Mesenchymal stem cell (in vitro differentiated cells and primary cell): ENCODE results near the gene CEPT1.
A peak's percentile ranks its signal among the peaks of the same experiment; 100 is the strongest.

Experiments
- DNase-seq: peaks from one replicate; pipeline ENCODE4 v3.0.0-alpha.2; 2013
- H2AFZ ChIP-seq: one replicate; pipeline ENCODE4 v1.6.1; 2013; ENCODE audit warnings: low read depth, mild to moderate bottlenecking, control low read depth, inconsistent platforms, low read length, moderate library complexity
- H2AK5ac ChIP-seq: 2 replicates; pipeline ENCODE4 v1.6.1; 2013; ENCODE audit warnings: low read length, moderate library complexity, mild to moderate bottlenecking, inconsistent platforms; ENCODE audit not compliant: severe bottlenecking
- H2BK120ac ChIP-seq: one replicate; pipeline ENCODE4 v1.6.1; 2013; ENCODE audit warnings: low read depth, mild to moderate bottlenecking, inconsistent platforms, low read length, moderate library complexity
- H2BK12ac ChIP-seq, 2 experiments: one replicate each; pipeline ENCODE4 v1.6.1; 2013; ENCODE audit warnings: inconsistent platforms in 2 of 2, low read length in 2 of 2, mild to moderate bottlenecking in 2 of 2, moderate library complexity in 2 of 2, control low read depth in 1 of 2
- H2BK15ac ChIP-seq: one replicate; pipeline ENCODE4 v1.6.1; 2013; ENCODE audit warnings: mild to moderate bottlenecking, low read depth, inconsistent platforms; ENCODE audit not compliant: poor library complexity, severe bottlenecking
- H2BK5ac ChIP-seq: 2 replicates; pipeline ENCODE4 v1.6.1; 2013; ENCODE audit warnings: low read depth, mild to moderate bottlenecking, low read length, control low read depth, inconsistent platforms; ENCODE audit not compliant: poor library complexity, severe bottlenecking
- H3K14ac ChIP-seq, 2 experiments: one replicate each; pipeline ENCODE4 v1.6.1; 2013; ENCODE audit warnings: inconsistent platforms in 2 of 2, low read length in 2 of 2, control low read depth in 1 of 2, mild to moderate bottlenecking in 1 of 2, moderate library complexity in 1 of 2
- H3K18ac ChIP-seq, 2 experiments: one replicate each; pipeline ENCODE4 v1.6.1; 2013; ENCODE audit warnings: inconsistent platforms in 2 of 2, low read length in 2 of 2, control low read depth in 1 of 2, low read depth in 1 of 2, mild to moderate bottlenecking in 1 of 2
- H3K23ac ChIP-seq, 2 experiments: one replicate each; pipeline ENCODE4 v1.6.1; 2013; ENCODE audit warnings: inconsistent platforms in 2 of 2, low read length in 2 of 2, mild to moderate bottlenecking in 2 of 2, moderate library complexity in 2 of 2, control low read depth in 1 of 2
- H3K27ac ChIP-seq: 2 replicates; pipeline ENCODE4 v1.5.1; 2013; ENCODE audit warnings: mild to moderate bottlenecking, moderate library complexity, low read length, control low read depth, inconsistent platforms; ENCODE audit not compliant: poor library complexity, severe bottlenecking
- H3K27me3 ChIP-seq, 2 experiments: 2 replicates each; pipeline versions ENCODE4 v1.6.1 to v1.7.0; 2013; ENCODE audit warnings: low read length in 2 of 2, mild to moderate bottlenecking in 2 of 2, moderate library complexity in 2 of 2, control low read depth in 1 of 2, inconsistent platforms in 1 of 2; ENCODE audit not compliant: control insufficient read depth in 1 of 2, insufficient read depth in 1 of 2
- H3K36me3 ChIP-seq, 2 experiments: 2 replicates each; pipeline versions ENCODE4 v1.6.1 to v1.7.0; 2013; ENCODE audit warnings: low read length in 2 of 2, control low read depth in 1 of 2, inconsistent platforms in 1 of 2, low read depth in 1 of 2, mild to moderate bottlenecking in 1 of 2; ENCODE audit not compliant: insufficient read depth in 2 of 2, control insufficient read depth in 1 of 2
- H3K4ac ChIP-seq, 2 experiments: one replicate each; pipeline ENCODE4 v1.6.1; 2013; ENCODE audit warnings: inconsistent platforms in 2 of 2, low read length in 2 of 2, mild to moderate bottlenecking in 2 of 2, moderate library complexity in 2 of 2, control low read depth in 1 of 2, low read depth in 1 of 2
- H3K4me1 ChIP-seq: 2 replicates; pipeline ENCODE4 v1.6.1; 2013; ENCODE audit warnings: low read depth, low read length, control low read depth; ENCODE audit not compliant: control insufficient read depth, insufficient read depth
- H3K4me2 ChIP-seq: 2 replicates; pipeline ENCODE4 v1.6.1; 2013; ENCODE audit warnings: low read length, mild to moderate bottlenecking, inconsistent platforms; ENCODE audit not compliant: poor library complexity, severe bottlenecking
- H3K4me3 ChIP-seq, 2 experiments: 2 replicates each; pipeline versions ENCODE4 v1.5.1 to v1.7.0; 2013; ENCODE audit warnings: low read length in 2 of 2, mild to moderate bottlenecking in 2 of 2, control low read depth in 1 of 2, low read depth in 1 of 2; ENCODE audit not compliant: insufficient read depth in 1 of 2
- H3K79me1 ChIP-seq: replicated peaks from 2 replicates; pipeline ENCODE4 v1.6.1; 2013; ENCODE audit warnings: mild to moderate bottlenecking, control low read depth, low read length, inconsistent platforms; ENCODE audit not compliant: poor library complexity, severe bottlenecking
- H3K9ac ChIP-seq: 2 replicates; pipeline ENCODE4 v1.7.0; 2013; ENCODE audit warnings: mild to moderate bottlenecking, low read length, moderate library complexity
- H3K9me3 ChIP-seq: 2 replicates; pipeline ENCODE4 v1.7.0; 2013; ENCODE audit warnings: mild to moderate bottlenecking, low read length; ENCODE audit not compliant: control insufficient read depth
- H4K8ac ChIP-seq: one replicate; pipeline ENCODE4 v1.6.1; 2013; ENCODE audit warnings: inconsistent platforms, mild to moderate bottlenecking, low read length, moderate library complexity
- H4K91ac ChIP-seq: one replicate; pipeline ENCODE4 v1.6.1; 2013; ENCODE audit warnings: mild to moderate bottlenecking, low read length, inconsistent platforms
- WGBS: methylation state at CpG from one replicate; pipeline ENCODE4 v1.1.7; 2013; ENCODE audit warnings: mixed read lengths; 5-methylcytosine and 5-hydroxymethylcytosine counted together

Gene CEPT1

GRCh38 chr1:111220302-111220890 lies 80.4 kb downstream of the CEPT1 start:
- Histone ChIP-seq H3K4me3 (no peak overlapping the region), H4K8ac (no peak overlapping the region), H3K4ac (no peak overlapping the region), H3K9ac (no peak overlapping the region), H3K36me3 (no peaks in the 10 kb centered on the region), H3K18ac (no peak overlapping the region), H3K4me1 (peaks cover 7% of the 10 kb centered on the region), H2AFZ (no peak overlapping the region), H2BK5ac (no peak overlapping the region), H2BK12ac (no peak overlapping the region), H3K9me3 (no peaks in the 10 kb centered on the region), H3K27me3 (peaks cover 0 to 10% of the 10 kb centered on the region in 2 experiments), H3K79me1 (no peaks in the 10 kb centered on the region), H4K91ac (no peak overlapping the region), H2AK5ac (no peak overlapping the region), H2BK15ac (no peak overlapping the region), H3K23ac (no peak overlapping the region), H2BK120ac (no peak overlapping the region), H3K4me2 (no peak overlapping the region), H3K14ac (no peak overlapping the region), H3K27ac (no peak overlapping the region)
- WGBS, result 82% methylated on average over 6 of the region's 6 CpGs
- DNase-seq, result no peak

- Histone ChIP-seq H2BK5ac (no peak overlapping the region), H3K9ac (no peak overlapping the region), H4K91ac (no peak overlapping the region), H2AFZ (no peak overlapping the region), H3K4me2 (no peak overlapping the region), H3K4me1 (peaks cover 8% of the 10 kb centered on the region), H2BK12ac (no peak overlapping the region), H2BK120ac (no peak overlapping the region), H3K9me3 (no peaks in the 10 kb centered on the region), H4K8ac (no peak overlapping the region), H3K36me3 (no peaks in the 10 kb centered on the region), H3K27ac (no peak overlapping the region), H3K27me3 (peaks cover 0 to 10% of the 10 kb centered on the region in 2 experiments), H2BK15ac (no peak overlapping the region), H3K14ac (no peak overlapping the region), H3K4ac (no peak overlapping the region), H3K18ac (no peak overlapping the region), H2AK5ac (no peak overlapping the region), H3K4me3 (no peak overlapping the region), H3K23ac (no peak overlapping the region), H3K79me1 (no peaks in the 10 kb centered on the region)
- WGBS, result 60% methylated on average over 1 of the region's 2 CpGs
- DNase-seq, result no peak
These were observed 81.2 kb downstream of the CEPT1 start for GRCh38 chr1:111221276-111221632.

GRCh38 chr1:111221633-111222291 lies 81.7 kb downstream of the CEPT1 start:
- Histone ChIP-seq H2AK5ac (no peak overlapping the region), H3K27ac (no peak overlapping the region), H3K79me1 (no peaks in the 10 kb centered on the region), H3K4me1 (peaks cover 8% of the 10 kb centered on the region), H4K91ac (no peak overlapping the region), H3K9me3 (no peaks in the 10 kb centered on the region), H3K4me3 (no peak overlapping the region), H3K27me3 (peaks cover 0 to 10% of the 10 kb centered on the region in 2 experiments), H3K36me3 (no peaks in the 10 kb centered on the region), H2BK12ac (no peak overlapping the region), H3K14ac (no peak overlapping the region), H3K4ac (no peak overlapping the region), H3K4me2 (no peak overlapping the region), H2BK120ac (no peak overlapping the region), H3K23ac (no peak overlapping the region), H3K9ac (no peak overlapping the region), H2BK5ac (no peak overlapping the region), H2BK15ac (no peak overlapping the region), H4K8ac (no peak overlapping the region), H3K18ac (no peak overlapping the region), H2AFZ (no peak overlapping the region)
- DNase-seq, result no peak
- 57% methylated on average over 2 of the region's 5 CpGs for WGBS

- Histone ChIP-seq H4K8ac (no peak overlapping the region), H3K79me1 (no peaks in the 10 kb centered on the region), H2BK12ac (no peak overlapping the region), H3K36me3 (no peaks in the 10 kb centered on the region), H3K4me1 (peaks cover 9% of the 10 kb centered on the region), H3K4ac (no peak overlapping the region), H2AFZ (no peak overlapping the region), H3K14ac (no peak overlapping the region), H2BK5ac (no peak overlapping the region), H3K9me3 (no peaks in the 10 kb centered on the region), H2BK120ac (no peak overlapping the region), H2BK15ac (no peak overlapping the region), H2AK5ac (no peak overlapping the region), H3K9ac (peak overlapping the region; percentile 36), H3K18ac (no peak overlapping the region), H3K27me3 (peaks cover 0 to 10% of the 10 kb centered on the region in 2 experiments), H3K4me3 (no peak overlapping the region), H3K27ac (no peak overlapping the region), H4K91ac (no peak overlapping the region), H3K4me2 (no peak overlapping the region), H3K23ac (no peak overlapping the region)
- DNase-seq, result peak; percentile 64
- WGBS, result 19% methylated on average over 10 of the region's 10 CpGs
These were observed 82.5 kb downstream of the CEPT1 start for GRCh38 chr1:111222308-111223125.
